H1 (cell line): ENCODE measurements around the gene HNRNPK. TPM values are rescaled to one million over a fixed set of nuclear protein-coding genes. Genes with fewer than 3 reads are reported as not detected.

Experiments
- EZH2 ChIP-seq: fragments of 200-600 bp; sonication (generic); IDR thresholded peaks from 2 replicates; pipeline ENCODE4 v1.7.1; 2012; ENCODE audit warnings: low read depth, mild to moderate bottlenecking, moderate library complexity, low read length, inconsistent platforms; ENCODE audit not compliant: severe bottlenecking
- GTF2F1 ChIP-seq: IDR thresholded peaks from 2 replicates; pipeline ENCODE4 v1.6.1; 2012; ENCODE audit warnings: low read depth, low read length, improper control_type of control experiment, borderline replicate concordance
- HDAC2 ChIP-seq, 2 experiments: fragments of 300-600 bp in 1 of 2; sonication (generic) in 1 of 2; IDR thresholded peaks; 2 replicates each; pipeline ENCODE4 v1.6.1; 2011 to 2012; ENCODE audit warnings: low read depth in 2 of 2, low read length in 2 of 2, mild to moderate bottlenecking in 2 of 2, moderate library complexity in 2 of 2, borderline replicate concordance in 1 of 2, inconsistent platforms in 1 of 2
- PHF8 ChIP-seq: fragments of 200-600 bp; sonication (generic); conservative IDR thresholded peaks from 2 replicates; pipeline ENCODE4 v1.7.1; 2012; ENCODE audit warnings: low read depth, mild to moderate bottlenecking, inconsistent platforms, low read length, moderate library complexity
- POLR2A ChIP-seq, 2 experiments: IDR thresholded peaks; 1 replicate in 1 of 2; 2 replicates in 1 of 2; pipeline ENCODE4 v1.6.1; 2011; ENCODE audit warnings: low read depth in 2 of 2, low read length in 2 of 2, mild to moderate bottlenecking in 2 of 2; ENCODE audit errors: control extremely low read depth in 1 of 2
- polyA plus RNA-seq, 7 experiments: library from polyadenylated mRNA; depleted of rRNA in 3 of 7; stranded (reverse) in 5 of 7; unstranded in 2 of 7; fragments of >200 nt in 5 of 7; fragments of 200-250 nt in 2 of 7; gene quantifications; 1 replicate in 5 of 7; 2 replicates in 1 of 7; 4 replicates in 1 of 7; pipeline versions ENCODE4 v1.2.1 to v1.2.3, GENCODE V29; 2011 to 2013; ENCODE audit warnings: missing spikeins in 2 of 7, mixed read lengths in 2 of 7
- total RNA-seq: library from RNA; stranded (reverse); fragmentation: NEBNext Ultra II Directional; extraction: Animal tissue kit (Norgen Biotek cat#: 25700); gene quantifications from 2 replicates; pipeline ENCODE4 v1.2.1, GENCODE V29; 2021
- TF ChIP-seq, protein P1 (sequence below): fragments of 300-600 bp; sonication (generic); IDR thresholded peaks from 2 replicates; pipeline ENCODE4 v1.7.1; 2012; ENCODE audit warnings: low read length, moderate library complexity, mild to moderate bottlenecking, inconsistent platforms; ENCODE audit not compliant: insufficient replicate concordance
- TF ChIP-seq, protein P2 (sequence below): IDR thresholded peaks from 2 replicates; pipeline ENCODE4 v1.6.1; 2012; ENCODE audit warnings: low read length, inconsistent platforms

The HNRNPK gene
- total and polyA plus RNA-seq, 2 of the 8 experiments (the other 6 are each of a cell fraction or from before 2014, with no cell fraction given) = 414 to 887 TPM

DNA sequence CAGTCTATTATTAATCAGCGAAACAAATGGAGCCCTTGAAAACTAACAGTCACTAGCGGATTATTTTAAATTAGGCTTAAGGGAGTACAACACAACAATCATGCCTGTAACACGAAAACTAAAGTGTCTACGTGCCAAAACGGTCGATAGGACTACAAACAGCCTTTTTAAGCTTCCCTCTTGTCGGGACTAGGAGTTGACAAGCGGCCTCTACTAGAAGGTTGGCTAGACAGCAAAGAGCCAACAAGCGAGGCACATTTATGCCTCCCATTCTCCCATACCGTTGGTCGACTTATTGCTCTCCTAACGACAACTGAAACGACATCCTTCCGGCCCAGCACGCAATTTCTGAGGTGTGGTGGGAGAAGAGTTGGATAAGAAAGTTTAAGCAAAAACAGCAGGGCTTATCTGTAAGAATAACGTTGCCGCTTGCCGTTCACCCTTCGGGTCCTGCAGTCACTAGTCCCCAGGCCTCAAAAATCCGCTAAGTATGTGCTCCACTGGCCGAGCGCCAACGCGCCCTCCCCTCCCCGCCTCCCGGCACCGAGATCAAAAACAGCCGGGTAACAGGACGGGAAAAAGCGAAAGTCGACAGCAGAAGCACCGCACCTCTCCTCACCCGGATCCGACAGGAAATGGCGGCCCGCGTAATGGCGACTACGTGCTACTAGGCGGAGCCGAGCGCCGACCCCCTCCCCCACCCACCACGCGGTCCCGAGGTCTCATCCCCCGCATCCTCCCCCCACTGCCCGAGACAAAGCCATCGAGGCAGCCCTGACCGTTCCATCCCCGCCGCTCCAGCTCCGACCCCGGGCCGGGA is 813 bp downstream of the HNRNPK start (continued):
- TF ChIP-seq, protein P1, sequence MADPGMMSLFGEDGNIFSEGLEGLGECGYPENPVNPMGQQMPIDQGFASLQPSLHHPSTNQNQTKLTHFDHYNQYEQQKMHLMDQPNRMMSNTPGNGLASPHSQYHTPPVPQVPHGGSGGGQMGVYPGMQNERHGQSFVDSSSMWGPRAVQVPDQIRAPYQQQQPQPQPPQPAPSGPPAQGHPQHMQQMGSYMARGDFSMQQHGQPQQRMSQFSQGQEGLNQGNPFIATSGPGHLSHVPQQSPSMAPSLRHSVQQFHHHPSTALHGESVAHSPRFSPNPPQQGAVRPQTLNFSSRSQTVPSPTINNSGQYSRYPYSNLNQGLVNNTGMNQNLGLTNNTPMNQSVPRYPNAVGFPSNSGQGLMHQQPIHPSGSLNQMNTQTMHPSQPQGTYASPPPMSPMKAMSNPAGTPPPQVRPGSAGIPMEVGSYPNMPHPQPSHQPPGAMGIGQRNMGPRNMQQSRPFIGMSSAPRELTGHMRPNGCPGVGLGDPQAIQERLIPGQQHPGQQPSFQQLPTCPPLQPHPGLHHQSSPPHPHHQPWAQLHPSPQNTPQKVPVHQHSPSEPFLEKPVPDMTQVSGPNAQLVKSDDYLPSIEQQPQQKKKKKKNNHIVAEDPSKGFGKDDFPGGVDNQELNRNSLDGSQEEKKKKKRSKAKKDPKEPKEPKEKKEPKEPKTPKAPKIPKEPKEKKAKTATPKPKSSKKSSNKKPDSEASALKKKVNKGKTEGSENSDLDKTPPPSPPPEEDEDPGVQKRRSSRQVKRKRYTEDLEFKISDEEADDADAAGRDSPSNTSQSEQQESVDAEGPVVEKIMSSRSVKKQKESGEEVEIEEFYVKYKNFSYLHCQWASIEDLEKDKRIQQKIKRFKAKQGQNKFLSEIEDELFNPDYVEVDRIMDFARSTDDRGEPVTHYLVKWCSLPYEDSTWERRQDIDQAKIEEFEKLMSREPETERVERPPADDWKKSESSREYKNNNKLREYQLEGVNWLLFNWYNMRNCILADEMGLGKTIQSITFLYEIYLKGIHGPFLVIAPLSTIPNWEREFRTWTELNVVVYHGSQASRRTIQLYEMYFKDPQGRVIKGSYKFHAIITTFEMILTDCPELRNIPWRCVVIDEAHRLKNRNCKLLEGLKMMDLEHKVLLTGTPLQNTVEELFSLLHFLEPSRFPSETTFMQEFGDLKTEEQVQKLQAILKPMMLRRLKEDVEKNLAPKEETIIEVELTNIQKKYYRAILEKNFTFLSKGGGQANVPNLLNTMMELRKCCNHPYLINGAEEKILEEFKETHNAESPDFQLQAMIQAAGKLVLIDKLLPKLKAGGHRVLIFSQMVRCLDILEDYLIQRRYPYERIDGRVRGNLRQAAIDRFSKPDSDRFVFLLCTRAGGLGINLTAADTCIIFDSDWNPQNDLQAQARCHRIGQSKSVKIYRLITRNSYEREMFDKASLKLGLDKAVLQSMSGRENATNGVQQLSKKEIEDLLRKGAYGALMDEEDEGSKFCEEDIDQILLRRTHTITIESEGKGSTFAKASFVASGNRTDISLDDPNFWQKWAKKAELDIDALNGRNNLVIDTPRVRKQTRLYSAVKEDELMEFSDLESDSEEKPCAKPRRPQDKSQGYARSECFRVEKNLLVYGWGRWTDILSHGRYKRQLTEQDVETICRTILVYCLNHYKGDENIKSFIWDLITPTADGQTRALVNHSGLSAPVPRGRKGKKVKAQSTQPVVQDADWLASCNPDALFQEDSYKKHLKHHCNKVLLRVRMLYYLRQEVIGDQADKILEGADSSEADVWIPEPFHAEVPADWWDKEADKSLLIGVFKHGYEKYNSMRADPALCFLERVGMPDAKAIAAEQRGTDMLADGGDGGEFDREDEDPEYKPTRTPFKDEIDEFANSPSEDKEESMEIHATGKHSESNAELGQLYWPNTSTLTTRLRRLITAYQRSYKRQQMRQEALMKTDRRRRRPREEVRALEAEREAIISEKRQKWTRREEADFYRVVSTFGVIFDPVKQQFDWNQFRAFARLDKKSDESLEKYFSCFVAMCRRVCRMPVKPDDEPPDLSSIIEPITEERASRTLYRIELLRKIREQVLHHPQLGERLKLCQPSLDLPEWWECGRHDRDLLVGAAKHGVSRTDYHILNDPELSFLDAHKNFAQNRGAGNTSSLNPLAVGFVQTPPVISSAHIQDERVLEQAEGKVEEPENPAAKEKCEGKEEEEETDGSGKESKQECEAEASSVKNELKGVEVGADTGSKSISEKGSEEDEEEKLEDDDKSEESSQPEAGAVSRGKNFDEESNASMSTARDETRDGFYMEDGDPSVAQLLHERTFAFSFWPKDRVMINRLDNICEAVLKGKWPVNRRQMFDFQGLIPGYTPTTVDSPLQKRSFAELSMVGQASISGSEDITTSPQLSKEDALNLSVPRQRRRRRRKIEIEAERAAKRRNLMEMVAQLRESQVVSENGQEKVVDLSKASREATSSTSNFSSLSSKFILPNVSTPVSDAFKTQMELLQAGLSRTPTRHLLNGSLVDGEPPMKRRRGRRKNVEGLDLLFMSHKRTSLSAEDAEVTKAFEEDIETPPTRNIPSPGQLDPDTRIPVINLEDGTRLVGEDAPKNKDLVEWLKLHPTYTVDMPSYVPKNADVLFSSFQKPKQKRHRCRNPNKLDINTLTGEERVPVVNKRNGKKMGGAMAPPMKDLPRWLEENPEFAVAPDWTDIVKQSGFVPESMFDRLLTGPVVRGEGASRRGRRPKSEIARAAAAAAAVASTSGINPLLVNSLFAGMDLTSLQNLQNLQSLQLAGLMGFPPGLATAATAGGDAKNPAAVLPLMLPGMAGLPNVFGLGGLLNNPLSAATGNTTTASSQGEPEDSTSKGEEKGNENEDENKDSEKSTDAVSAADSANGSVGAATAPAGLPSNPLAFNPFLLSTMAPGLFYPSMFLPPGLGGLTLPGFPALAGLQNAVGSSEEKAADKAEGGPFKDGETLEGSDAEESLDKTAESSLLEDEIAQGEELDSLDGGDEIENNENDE = no peak
- TF ChIP-seq EZH2 (no peak), PHF8 (no peak; the same call in 1 of the 2 replicates), POLR2A (IDR thresholded peaks at IDR 0.05; ENCODE audit: control extremely low read depth in 1 of 2, low read depth in 2 of 2, low read length in 2 of 2) (peak in 1 of 2 experiments; percentile 89; a peak in 2 of 3 replicates), GTF2F1 (0 out of 2 replicates have a peak, but pooled peaks have one; percentile 28), HDAC2 (IDR thresholded peaks at IDR 0.05; ENCODE audit: borderline replicate concordance in 1 of 2, low read depth in 2 of 2, low read length in 2 of 2) (no peak)
- TF ChIP-seq, protein P2, sequence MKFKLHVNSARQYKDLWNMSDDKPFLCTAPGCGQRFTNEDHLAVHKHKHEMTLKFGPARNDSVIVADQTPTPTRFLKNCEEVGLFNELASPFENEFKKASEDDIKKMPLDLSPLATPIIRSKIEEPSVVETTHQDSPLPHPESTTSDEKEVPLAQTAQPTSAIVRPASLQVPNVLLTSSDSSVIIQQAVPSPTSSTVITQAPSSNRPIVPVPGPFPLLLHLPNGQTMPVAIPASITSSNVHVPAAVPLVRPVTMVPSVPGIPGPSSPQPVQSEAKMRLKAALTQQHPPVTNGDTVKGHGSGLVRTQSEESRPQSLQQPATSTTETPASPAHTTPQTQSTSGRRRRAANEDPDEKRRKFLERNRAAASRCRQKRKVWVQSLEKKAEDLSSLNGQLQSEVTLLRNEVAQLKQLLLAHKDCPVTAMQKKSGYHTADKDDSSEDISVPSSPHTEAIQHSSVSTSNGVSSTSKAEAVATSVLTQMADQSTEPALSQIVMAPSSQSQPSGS = peak; percentile 68; the same call in 1 of the 2 replicates
